Astrocyte (in vitro differentiated cells and primary cell): Measurements from ENCODE around the gene SRPRB.

Source experiments
- CTCF ChIP-seq: IDR thresholded peaks from 2 replicates; pipeline ENCODE4 v1.5.1; 2011; ENCODE audit warnings: low read depth, mild to moderate bottlenecking, inconsistent platforms, low read length, moderate library complexity; ENCODE audit not compliant: insufficient read depth
- EZH2 ChIP-seq: IDR thresholded peaks from 2 replicates; pipeline ENCODE4 v1.6.1; 2012; ENCODE audit warnings: mild to moderate bottlenecking, low read length, inconsistent platforms; ENCODE audit not compliant: insufficient read depth

DNA sequence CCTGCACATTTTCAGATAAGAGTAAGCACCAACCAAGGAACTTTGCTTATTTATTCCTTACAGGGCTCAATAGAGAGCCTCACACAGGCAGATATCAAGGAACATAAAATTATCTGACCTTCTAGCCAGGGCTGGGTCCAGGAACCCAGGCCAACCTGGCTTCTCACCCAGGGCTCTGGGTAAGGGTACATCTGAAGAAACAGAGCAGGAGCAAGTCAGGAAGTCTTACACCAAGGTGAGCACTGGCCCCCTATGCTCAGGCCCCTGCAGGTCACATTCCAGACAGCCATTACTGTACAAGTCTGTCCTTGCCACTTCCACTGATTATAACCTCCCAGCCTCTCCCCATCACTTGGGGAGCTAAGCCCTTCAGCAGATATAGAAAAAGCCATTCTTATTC, 40.4 kb upstream of the SRPRB start:
- no peak for TF ChIP-seq CTCF
- no peak for TF ChIP-seq EZH2
